ENCODE data around the gene ARMC8.

GRCh38 chr3:138325990-138326389 lies 138.9 kb downstream of the ARMC8 start:
- TF ChIP-seq CTCF (IDR thresholded peaks at IDR 0.05) (no peak), POLR2A (IDR thresholded peaks at IDR 0.05) (no peak)
